ENCODE results near the gene KLHDC4.

The KLHDC4 gene

GRCh38 chr16:87705771-87706277 is 60.0 kb downstream of the KLHDC4 start:
- Histone ChIP-seq H3K4me1 (ENCODE audit: insufficient read depth, poor library complexity, severe bottlenecking) (no peaks in the 10 kb centered on the region), H3K27ac (ENCODE audit: poor library complexity, severe bottlenecking) (no peak overlapping the region), H3K27me3 (ENCODE audit: insufficient read depth, poor library complexity, severe bottlenecking) (no peaks in the 10 kb centered on the region), H3K4me3 (ENCODE audit: severe bottlenecking) (no peak overlapping the region), H3K36me3 (ENCODE audit: low read depth) (peaks cover 28% of the 10 kb centered on the region), H3K9me3 (ENCODE audit: severe bottlenecking) (no peaks in the 10 kb centered on the region)
- ATAC-seq (ENCODE audit: low read depth) = no peak
- DNase-seq (ENCODE audit: low spot score) = no peak
- TF ChIP-seq CTCF (IDR thresholded peaks at IDR 0.05; ENCODE audit: poor library complexity, severe bottlenecking) = no peak

- H3K27me3 ChIP-seq (ENCODE audit: insufficient read depth, poor library complexity, severe bottlenecking) = no peaks in the 10 kb centered on the region
- H3K4me3 ChIP-seq (ENCODE audit: severe bottlenecking) = no peak overlapping the region
- H3K36me3 ChIP-seq (ENCODE audit: low read depth) = peaks cover 21% of the 10 kb centered on the region; the same call in 1 of the 2 replicates
- H3K4me1 ChIP-seq (ENCODE audit: insufficient read depth, poor library complexity, severe bottlenecking) = no peaks in the 10 kb centered on the region
- ATAC-seq (ENCODE audit: low read depth) (no peak), DNase-seq (ENCODE audit: low spot score) (no peak)
- no peak for TF ChIP-seq CTCF (IDR thresholded peaks at IDR 0.05; ENCODE audit: poor library complexity, severe bottlenecking)
- no peaks in the 10 kb centered on the region for H3K9me3 ChIP-seq (ENCODE audit: severe bottlenecking)
- H3K27ac ChIP-seq (ENCODE audit: poor library complexity, severe bottlenecking) = no peak overlapping the region
These were observed 60.9 kb downstream of the KLHDC4 start for GRCh38 chr16:87704754-87705353.

- ATAC-seq (ENCODE audit: low read depth) = no peak
- H3K36me3 ChIP-seq (ENCODE audit: low read depth) = peaks cover 21% of the 10 kb centered on the region; the same call in 1 of the 2 replicates
These were observed 61.9 kb downstream of the KLHDC4 start for GRCh38 chr16:87703835-87704375.

GRCh38 chr16:87703071-87703470 is 62.7 kb downstream of the KLHDC4 start:
- no peak for TF ChIP-seq CTCF (IDR thresholded peaks at IDR 0.05; ENCODE audit: poor library complexity, severe bottlenecking)
- H3K27ac ChIP-seq (ENCODE audit: poor library complexity, severe bottlenecking) = no peak overlapping the region
- no peaks in the 10 kb centered on the region for H3K9me3 ChIP-seq (ENCODE audit: severe bottlenecking)
- H3K4me1 ChIP-seq (ENCODE audit: insufficient read depth, poor library complexity, severe bottlenecking) = no peaks in the 10 kb centered on the region
- H3K4me3 ChIP-seq (ENCODE audit: severe bottlenecking) = no peak overlapping the region
- ATAC-seq (ENCODE audit: low read depth) (no peak), DNase-seq (ENCODE audit: low spot score) (no peak)
- no peaks in the 10 kb centered on the region for H3K27me3 ChIP-seq (ENCODE audit: insufficient read depth, poor library complexity, severe bottlenecking)
- peaks cover 21% of the 10 kb centered on the region; the same call in 1 of the 2 replicates for H3K36me3 ChIP-seq (ENCODE audit: low read depth)

More at GRCh38 chr16:87703835-87704375, 61.9 kb downstream of the KLHDC4 start:
- no peak for TF ChIP-seq CTCF (IDR thresholded peaks at IDR 0.05; ENCODE audit: poor library complexity, severe bottlenecking)
- no peaks in the 10 kb centered on the region for H3K9me3 ChIP-seq (ENCODE audit: severe bottlenecking)
- no peaks in the 10 kb centered on the region for H3K4me1 ChIP-seq (ENCODE audit: insufficient read depth, poor library complexity, severe bottlenecking)
- H3K27me3 ChIP-seq (ENCODE audit: insufficient read depth, poor library complexity, severe bottlenecking) = no peaks in the 10 kb centered on the region
- H3K4me3 ChIP-seq (ENCODE audit: severe bottlenecking) = no peak overlapping the region
- no peak overlapping the region for H3K27ac ChIP-seq (ENCODE audit: poor library complexity, severe bottlenecking)
- DNase-seq (ENCODE audit: low spot score) = no peak

GRCh38 chr16:87702325-87702811 is 63.4 kb downstream of the KLHDC4 start:
- no peak for ATAC-seq (ENCODE audit: low read depth)
- no peak for TF ChIP-seq CTCF (IDR thresholded peaks at IDR 0.05; ENCODE audit: poor library complexity, severe bottlenecking)
- H3K27ac ChIP-seq (ENCODE audit: poor library complexity, severe bottlenecking) = no peak overlapping the region
- DNase-seq (ENCODE audit: low spot score) = no peak
- no peaks in the 10 kb centered on the region for H3K9me3 ChIP-seq (ENCODE audit: severe bottlenecking)
- no peak overlapping the region for H3K4me3 ChIP-seq (ENCODE audit: severe bottlenecking)
- H3K27me3 ChIP-seq (ENCODE audit: insufficient read depth, poor library complexity, severe bottlenecking) = no peaks in the 10 kb centered on the region
- peaks cover 21% of the 10 kb centered on the region; the same call in 1 of the 2 replicates for H3K36me3 ChIP-seq (ENCODE audit: low read depth)
- H3K4me1 ChIP-seq (ENCODE audit: insufficient read depth, poor library complexity, severe bottlenecking) = no peaks in the 10 kb centered on the region

All from RWPE2 (cell line).